ENCODE results near the gene NFIB. TPM values are rescaled to one million over a fixed set of nuclear protein-coding genes. Genes with fewer than 3 reads are reported as not detected.

The NFIB gene
- total RNA-seq, 1 donor from 2014 or later = 99.9 TPM

GRCh38 chr9:14136047-14136635 lies 177.8 kb downstream of the NFIB start:
- no peak for DNase-seq (ENCODE audit: low spot score in 2 of 2)
- H3K9me3 ChIP-seq = no peaks in the 10 kb centered on the region
- no peak overlapping the region for H3K4me3 ChIP-seq
- no peak for TF ChIP-seq CTCF (IDR thresholded peaks at IDR 0.05)
- no peaks in the 10 kb centered on the region for H3K27me3 ChIP-seq
- H3K4me1 ChIP-seq = no peaks in the 10 kb centered on the region
- no peak overlapping the region for H3K27ac ChIP-seq
- intact Hi-C loops (cut with DNase I) = no loop called here
- no peaks in the 10 kb centered on the region for H3K36me3 ChIP-seq

- TF ChIP-seq CTCF (IDR thresholded peaks at IDR 0.05) = no peak
Observed at GRCh38 chr9:14135421-14135820, 178.5 kb downstream of the NFIB start.

GRCh38 chr9:14133394-14133793 lies 180.5 kb downstream of the NFIB start:
- Histone ChIP-seq H3K4me1 (no peaks in the 10 kb centered on the region), H3K4me3 (no peak overlapping the region), H3K36me3 (no peaks in the 10 kb centered on the region), H3K27me3 (no peaks in the 10 kb centered on the region), H3K9me3 (no peaks in the 10 kb centered on the region), H3K27ac (no peak overlapping the region)
- DNase-seq (ENCODE audit: low spot score in 2 of 2) = no peak
- TF ChIP-seq CTCF (IDR thresholded peaks at IDR 0.05) = no peak
- intact Hi-C loops (cut with DNase I) = no loop called here

More at GRCh38 chr9:14135421-14135820, 178.5 kb downstream of the NFIB start:
- no peak overlapping the region for H3K27ac ChIP-seq
- H3K27me3 ChIP-seq = no peaks in the 10 kb centered on the region
- no peak overlapping the region for H3K4me3 ChIP-seq
- DNase-seq (ENCODE audit: low spot score in 2 of 2) = no peak
- no peaks in the 10 kb centered on the region for H3K4me1 ChIP-seq
- intact Hi-C loops (cut with DNase I) = no loop called here
- no peaks in the 10 kb centered on the region for H3K9me3 ChIP-seq
- no peaks in the 10 kb centered on the region for H3K36me3 ChIP-seq

- H3K4me3 ChIP-seq = no peak overlapping the region
- no peak for DNase-seq (ENCODE audit: low spot score in 2 of 2)
- no peak for TF ChIP-seq CTCF (IDR thresholded peaks at IDR 0.05)
Observed at GRCh38 chr9:14132775-14133174, 181.2 kb downstream of the NFIB start.

GRCh38 chr9:14131356-14132088 lies 182.4 kb downstream of the NFIB start:
- intact Hi-C loops (cut with DNase I) = no loop called here
- no peaks in the 10 kb centered on the region for H3K27me3 ChIP-seq

More at GRCh38 chr9:14132775-14133174, 181.2 kb downstream of the NFIB start:
- no peak overlapping the region for H3K27ac ChIP-seq
- H3K27me3 ChIP-seq = no peaks in the 10 kb centered on the region
- H3K36me3 ChIP-seq = no peaks in the 10 kb centered on the region
- intact Hi-C loops (cut with DNase I) = no loop called here
- no peaks in the 10 kb centered on the region for H3K9me3 ChIP-seq
- no peaks in the 10 kb centered on the region for H3K4me1 ChIP-seq

More at GRCh38 chr9:14131356-14132088, 182.4 kb downstream of the NFIB start:
- no peak for DNase-seq (ENCODE audit: low spot score in 2 of 2)
- no peak for TF ChIP-seq CTCF (IDR thresholded peaks at IDR 0.05)
- Histone ChIP-seq H3K27ac (no peak overlapping the region), H3K9me3 (no peaks in the 10 kb centered on the region), H3K4me3 (no peak overlapping the region), H3K4me1 (no peaks in the 10 kb centered on the region), H3K36me3 (peaks cover 0 to 4% of the 10 kb centered on the region in 2 donors)
